K562 (cell line): ENCODE results near the gene HSD3B7. TPM values are rescaled to one million over a fixed set of nuclear protein-coding genes. Genes with fewer than 3 reads are reported as not detected.

Experiments
- ARID1B ChIP-seq: fragments of 450-650 bp; IDR thresholded peaks from 2 replicates; pipeline ENCODE4 v1.6.1; 2016; ENCODE audit warnings: antibody characterized with exemption, mild to moderate bottlenecking, inconsistent platforms
- ERF ChIP-seq: fragments of 450-650 bp; formaldehyde crosslinking; IDR thresholded peaks from 2 replicates; pipeline ENCODE4 v1.4.0; 2020; ENCODE audit warnings: mild to moderate bottlenecking, mixed read lengths
- NR2C2 ChIP-seq, 2 experiments: fragments of 200-800 bp in 1 of 2; sonication (Bioruptor generic) in 1 of 2; sonication (generic) in 1 of 2; formaldehyde crosslinking in 1 of 2; IDR thresholded peaks; 2 replicates each; pipeline versions ENCODE4 v1.6.1 to v1.8.0; 2016 to 2022; ENCODE audit warnings: mild to moderate bottlenecking in 1 of 2, missing compliant biosample characterization in 1 of 2, missing genetic modification characterization in 1 of 2, missing genetic modification reagents in 1 of 2
- NR4A1 ChIP-seq, 2 experiments: fragments of 250-450 bp in 1 of 2; fragments of 450-650 bp in 1 of 2; sonication (Bioruptor Pico) in 1 of 2; IDR thresholded peaks; 2 replicates each; pipeline versions ENCODE4 v1.4.0 to v1.6.1; 2016 to 2020; ENCODE audit warnings: mild to moderate bottlenecking in 2 of 2, missing compliant biosample characterization in 1 of 2, missing genetic modification characterization in 1 of 2, moderate library complexity in 1 of 2
- PHF20 ChIP-seq: fragments of 450-650 bp; IDR thresholded peaks from 2 replicates; pipeline ENCODE4 v1.6.1; 2018; ENCODE audit not compliant: partially characterized antibody
- POLR2G ChIP-seq: fragments of 200-400 bp; formaldehyde crosslinking; IDR thresholded peaks from 2 replicates; pipeline ENCODE4 v1.6.1; 2017; ENCODE audit warnings: low read depth, mild to moderate bottlenecking, antibody characterized with exemption, low read length, moderate library complexity
- ZNF324 ChIP-seq: fragments of 250-450 bp; sonication (Bioruptor Pico); IDR thresholded peaks from 2 replicates; pipeline ENCODE4 v1.4.0; 2020; ENCODE audit warnings: mild to moderate bottlenecking
- ZNF551 ChIP-seq: fragments of 250-450 bp; sonication (Bioruptor Pico); IDR thresholded peaks from 2 replicates; pipeline ENCODE4 v1.5.0; 2021; ENCODE audit warnings: mild to moderate bottlenecking, moderate library complexity
- polyA plus RNA-seq, 8 experiments: library from polyadenylated mRNA; depleted of rRNA in 4 of 8; stranded (reverse) in 5 of 8; unstranded in 3 of 8; fragments of >200 nt; fragmentation: Nextera tagmentation in 2 of 8; fragmentation: Illumina TruSeq in 1 of 8; extraction: Ambion mirVana in 2 of 8; extraction: Trizol in 1 of 8; gene quantifications; 2 replicates each; pipeline versions ENCODE4 v1.2.1 to v1.2.3, GENCODE V29; 2011 to 2014; ENCODE audit warnings: inconsistent platforms in 1 of 8, missing spikeins in 1 of 8
- total RNA-seq, 7 experiments: library from RNA; depleted of rRNA in 6 of 7; stranded (reverse); fragments of >200 nt in 6 of 7; fragmentation: Illumina TruSeq in 2 of 7; extraction: Trizol in 2 of 7; gene quantifications; 2 replicates each; pipeline versions ENCODE4 v1.2.1 to v1.2.3, GENCODE V29; 2011 to 2021; ENCODE audit warnings: low replicate concordance in 1 of 7
- TF ChIP-seq, protein P1 (sequence below): sonication (generic); formaldehyde crosslinking; IDR thresholded peaks from 2 replicates; pipeline ENCODE4 v1.8.0; 2022; ENCODE audit warnings: mild to moderate bottlenecking, missing genetic modification reagents, borderline replicate concordance
- TF ChIP-seq, protein P2 (sequence below): fragments of 150-350 bp; conservative IDR thresholded peaks from 2 replicates; pipeline ENCODE4 v1.6.1; 2014; ENCODE audit warnings: low read length
- TF ChIP-seq, protein P3 (sequence below), 3 experiments: fragments of 200-800 bp in 1 of 3; fragments of 250-450 bp in 1 of 3; fragments of 450-650 bp in 1 of 3; sonication (Bioruptor Pico) in 1 of 3; sonication (Bioruptor generic) in 1 of 3; formaldehyde crosslinking in 1 of 3; IDR thresholded peaks; 2 replicates each; pipeline versions ENCODE4 v1.6.1 to v1.8.0; 2016 to 2022; ENCODE audit warnings: mild to moderate bottlenecking in 2 of 3, missing genetic modification characterization in 2 of 3, missing compliant biosample characterization in 1 of 3, moderate library complexity in 1 of 3
- TF ChIP-seq, protein P4 (sequence below): fragments of 450-650 bp; IDR thresholded peaks from 2 replicates; pipeline ENCODE4 v1.6.1; 2016; ENCODE audit warnings: missing biosample characterization, missing genetic modification characterization
- TF ChIP-seq, protein P5 (sequence below): fragments of 450-650 bp; IDR thresholded peaks from 2 replicates; pipeline ENCODE4 v1.6.1; 2016; ENCODE audit warnings: antibody characterized with exemption

HSD3B7 gene
- total and polyA plus RNA-seq, 9 of the 15 experiments (the other 6 are each of a cell fraction or from before 2014, with no cell fraction given) = 5.4 to 49.1 (median 23.0) TPM

DNA sequence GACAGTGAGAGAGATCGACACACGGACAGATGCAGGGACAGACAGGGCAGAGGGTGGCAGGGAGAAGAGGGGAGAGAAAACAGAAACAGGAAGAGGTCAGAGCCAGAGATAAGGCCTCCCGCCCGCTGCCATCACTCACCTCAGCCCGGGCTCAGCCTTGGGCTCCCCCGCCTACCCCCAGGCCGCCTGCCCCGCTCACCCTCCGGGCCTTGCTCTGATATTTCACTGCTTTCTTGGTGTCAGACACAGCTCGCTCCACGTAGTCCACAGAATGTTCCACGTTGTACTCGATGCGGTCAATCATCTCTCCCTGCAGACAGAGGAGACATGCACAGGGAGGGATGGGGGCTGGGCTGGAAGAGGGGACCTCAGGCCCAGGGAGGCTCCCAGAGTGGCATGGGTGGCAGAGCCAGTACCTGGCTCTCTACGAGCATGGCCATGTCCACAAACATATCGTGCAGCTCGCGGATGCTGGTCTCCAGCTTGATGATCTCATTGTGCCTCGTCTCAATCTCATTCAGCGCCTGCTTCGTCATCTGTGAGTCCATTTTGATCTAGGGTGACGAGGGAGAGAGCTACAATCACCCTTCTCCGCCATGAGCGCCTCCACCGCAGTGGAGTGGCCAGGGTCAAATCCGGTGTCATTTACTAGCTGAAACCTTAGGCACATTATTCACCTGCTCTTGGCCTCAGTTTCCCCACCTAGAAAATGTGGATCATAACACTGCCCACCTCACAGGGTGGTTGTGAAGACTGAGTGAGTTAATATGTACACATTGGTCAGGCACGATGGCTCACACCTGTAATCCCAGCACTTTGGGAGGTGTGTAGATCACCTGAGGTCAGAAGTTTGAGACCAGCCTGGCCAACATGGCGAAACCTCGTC lies 8.2 kb downstream of the HSD3B7 start (continued):
- TF ChIP-seq, protein P1, sequence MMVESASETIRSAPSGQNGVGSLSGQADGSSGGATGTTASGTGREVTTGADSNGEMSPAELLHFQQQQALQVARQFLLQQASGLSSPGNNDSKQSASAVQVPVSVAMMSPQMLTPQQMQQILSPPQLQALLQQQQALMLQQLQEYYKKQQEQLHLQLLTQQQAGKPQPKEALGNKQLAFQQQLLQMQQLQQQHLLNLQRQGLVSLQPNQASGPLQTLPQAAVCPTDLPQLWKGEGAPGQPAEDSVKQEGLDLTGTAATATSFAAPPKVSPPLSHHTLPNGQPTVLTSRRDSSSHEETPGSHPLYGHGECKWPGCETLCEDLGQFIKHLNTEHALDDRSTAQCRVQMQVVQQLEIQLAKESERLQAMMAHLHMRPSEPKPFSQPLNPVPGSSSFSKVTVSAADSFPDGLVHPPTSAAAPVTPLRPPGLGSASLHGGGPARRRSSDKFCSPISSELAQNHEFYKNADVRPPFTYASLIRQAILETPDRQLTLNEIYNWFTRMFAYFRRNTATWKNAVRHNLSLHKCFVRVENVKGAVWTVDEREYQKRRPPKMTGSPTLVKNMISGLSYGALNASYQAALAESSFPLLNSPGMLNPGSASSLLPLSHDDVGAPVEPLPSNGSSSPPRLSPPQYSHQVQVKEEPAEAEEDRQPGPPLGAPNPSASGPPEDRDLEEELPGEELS (CRISPR knock-in tag) = no peak
- TF ChIP-seq NR4A1 (CRISPR knock-in tag; IDR thresholded peaks at IDR 0.05) (no peak), NR4A1 (tag; IDR thresholded peaks at IDR 0.05) (peak; percentile 89), NR2C2 (CRISPR knock-in tag; IDR thresholded peaks at IDR 0.05) (no peak), NR2C2 (tag; IDR thresholded peaks at IDR 0.05) (peak; percentile 28; the same call in 1 of the 2 replicates), ZNF324 (CRISPR knock-in tag) (peak; percentile 25; the same call in 1 of the 2 replicates), POLR2G (peak; percentile 43), PHF20 (peak; percentile 19), ERF (CRISPR knock-in tag) (peak; percentile 86), ZNF551 (CRISPR knock-in tag) (no peak), ARID1B (peak; percentile 64; the same call in 1 of the 2 replicates)
- TF ChIP-seq, protein P2, sequence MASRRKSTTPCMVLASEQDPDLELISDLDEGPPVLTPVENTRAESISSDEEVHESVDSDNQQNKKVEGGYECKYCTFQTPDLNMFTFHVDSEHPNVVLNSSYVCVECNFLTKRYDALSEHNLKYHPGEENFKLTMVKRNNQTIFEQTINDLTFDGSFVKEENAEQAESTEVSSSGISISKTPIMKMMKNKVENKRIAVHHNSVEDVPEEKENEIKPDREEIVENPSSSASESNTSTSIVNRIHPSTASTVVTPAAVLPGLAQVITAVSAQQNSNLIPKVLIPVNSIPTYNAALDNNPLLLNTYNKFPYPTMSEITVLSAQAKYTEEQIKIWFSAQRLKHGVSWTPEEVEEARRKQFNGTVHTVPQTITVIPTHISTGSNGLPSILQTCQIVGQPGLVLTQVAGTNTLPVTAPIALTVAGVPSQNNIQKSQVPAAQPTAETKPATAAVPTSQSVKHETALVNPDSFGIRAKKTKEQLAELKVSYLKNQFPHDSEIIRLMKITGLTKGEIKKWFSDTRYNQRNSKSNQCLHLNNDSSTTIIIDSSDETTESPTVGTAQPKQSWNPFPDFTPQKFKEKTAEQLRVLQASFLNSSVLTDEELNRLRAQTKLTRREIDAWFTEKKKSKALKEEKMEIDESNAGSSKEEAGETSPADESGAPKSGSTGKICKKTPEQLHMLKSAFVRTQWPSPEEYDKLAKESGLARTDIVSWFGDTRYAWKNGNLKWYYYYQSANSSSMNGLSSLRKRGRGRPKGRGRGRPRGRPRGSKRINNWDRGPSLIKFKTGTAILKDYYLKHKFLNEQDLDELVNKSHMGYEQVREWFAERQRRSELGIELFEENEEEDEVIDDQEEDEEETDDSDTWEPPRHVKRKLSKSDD = no peak
- TF ChIP-seq, protein P3, sequence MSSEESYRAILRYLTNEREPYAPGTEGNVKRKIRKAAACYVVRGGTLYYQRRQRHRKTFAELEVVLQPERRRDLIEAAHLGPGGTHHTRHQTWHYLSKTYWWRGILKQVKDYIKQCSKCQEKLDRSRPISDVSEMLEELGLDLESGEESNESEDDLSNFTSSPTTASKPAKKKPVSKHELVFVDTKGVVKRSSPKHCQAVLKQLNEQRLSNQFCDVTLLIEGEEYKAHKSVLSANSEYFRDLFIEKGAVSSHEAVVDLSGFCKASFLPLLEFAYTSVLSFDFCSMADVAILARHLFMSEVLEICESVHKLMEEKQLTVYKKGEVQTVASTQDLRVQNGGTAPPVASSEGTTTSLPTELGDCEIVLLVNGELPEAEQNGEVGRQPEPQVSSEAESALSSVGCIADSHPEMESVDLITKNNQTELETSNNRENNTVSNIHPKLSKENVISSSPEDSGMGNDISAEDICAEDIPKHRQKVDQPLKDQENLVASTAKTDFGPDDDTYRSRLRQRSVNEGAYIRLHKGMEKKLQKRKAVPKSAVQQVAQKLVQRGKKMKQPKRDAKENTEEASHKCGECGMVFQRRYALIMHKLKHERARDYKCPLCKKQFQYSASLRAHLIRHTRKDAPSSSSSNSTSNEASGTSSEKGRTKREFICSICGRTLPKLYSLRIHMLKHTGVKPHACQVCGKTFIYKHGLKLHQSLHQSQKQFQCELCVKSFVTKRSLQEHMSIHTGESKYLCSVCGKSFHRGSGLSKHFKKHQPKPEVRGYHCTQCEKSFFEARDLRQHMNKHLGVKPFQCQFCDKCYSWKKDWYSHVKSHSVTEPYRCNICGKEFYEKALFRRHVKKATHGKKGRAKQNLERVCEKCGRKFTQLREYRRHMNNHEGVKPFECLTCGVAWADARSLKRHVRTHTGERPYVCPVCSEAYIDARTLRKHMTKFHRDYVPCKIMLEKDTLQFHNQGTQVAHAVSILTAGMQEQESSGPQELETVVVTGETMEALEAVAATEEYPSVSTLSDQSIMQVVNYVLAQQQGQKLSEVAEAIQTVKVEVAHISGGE (CRISPR knock-in tag; IDR thresholded peaks at IDR 0.05) = peak in 1 of 3 experiments; percentile 61; a peak in 1 of 6 replicates
- TF ChIP-seq, protein P4, sequence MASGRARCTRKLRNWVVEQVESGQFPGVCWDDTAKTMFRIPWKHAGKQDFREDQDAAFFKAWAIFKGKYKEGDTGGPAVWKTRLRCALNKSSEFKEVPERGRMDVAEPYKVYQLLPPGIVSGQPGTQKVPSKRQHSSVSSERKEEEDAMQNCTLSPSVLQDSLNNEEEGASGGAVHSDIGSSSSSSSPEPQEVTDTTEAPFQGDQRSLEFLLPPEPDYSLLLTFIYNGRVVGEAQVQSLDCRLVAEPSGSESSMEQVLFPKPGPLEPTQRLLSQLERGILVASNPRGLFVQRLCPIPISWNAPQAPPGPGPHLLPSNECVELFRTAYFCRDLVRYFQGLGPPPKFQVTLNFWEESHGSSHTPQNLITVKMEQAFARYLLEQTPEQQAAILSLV (tag) = peak; percentile 21
- TF ChIP-seq, protein P5, sequence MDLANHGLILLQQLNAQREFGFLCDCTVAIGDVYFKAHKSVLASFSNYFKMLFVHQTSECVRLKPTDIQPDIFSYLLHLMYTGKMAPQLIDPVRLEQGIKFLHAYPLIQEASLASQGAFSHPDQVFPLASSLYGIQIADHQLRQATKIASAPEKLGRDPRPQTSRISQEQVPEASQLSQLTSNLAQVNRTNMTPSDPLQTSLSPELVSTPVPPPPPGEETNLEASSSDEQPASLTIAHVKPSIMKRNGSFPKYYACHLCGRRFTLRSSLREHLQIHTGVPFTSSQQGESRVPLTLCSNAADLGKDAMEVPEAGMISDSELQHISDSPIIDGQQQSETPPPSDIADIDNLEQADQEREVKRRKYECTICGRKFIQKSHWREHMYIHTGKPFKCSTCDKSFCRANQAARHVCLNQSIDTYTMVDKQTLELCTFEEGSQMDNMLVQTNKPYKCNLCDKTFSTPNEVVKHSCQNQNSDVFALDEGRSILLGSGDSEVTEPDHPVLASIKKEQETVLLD = 0 out of 2 replicates have a peak, but pooled peaks have one; percentile 23
